Erythroblast (primary cell): ENCODE results near the gene GNAS-AS1.

Experiments
- GATA1 ChIP-seq: IDR thresholded peaks from 2 replicates; pipeline ENCODE4 v1.6.1; 2011; ENCODE audit warnings: low read depth, mild to moderate bottlenecking, control low read depth, low read length, moderate library complexity
- POLR2A ChIP-seq: IDR thresholded peaks from 2 replicates; pipeline ENCODE4 v1.6.1; 2011; ENCODE audit warnings: mild to moderate bottlenecking, low read length

GRCh38 chr20:58795181-58795922 lies 55.4 kb downstream of the GNAS-AS1 start:
- no peak for TF ChIP-seq POLR2A
- TF ChIP-seq GATA1 = no peak
